Activated naive CD4-positive, alpha-beta T cell treated with anti-CD3 and anti-CD28 coated beads, Interleukin-2, amount 50 U/mL, for 24 hours (primary cell): ENCODE data around the gene ZNF107.
"Not testable (repeated sequence)": the region's sequence is repeated elsewhere in the genome, so short reads cannot be mapped to it uniquely, and the experiment has no call there.

Experiments
- H3K27ac Mint-ChIP-seq: one replicate; pipeline ENCODE4 v1.8.0; 2021; ENCODE audit warnings: mild to moderate bottlenecking, mixed read lengths
- H3K27me3 Mint-ChIP-seq: one replicate; pipeline ENCODE4 v1.8.0; 2021; ENCODE audit warnings: mixed read lengths
- H3K36me3 Mint-ChIP-seq: one replicate; pipeline ENCODE4 v1.8.0; 2021; ENCODE audit warnings: mixed read lengths
- H3K4me1 Mint-ChIP-seq: one replicate; pipeline ENCODE4 v1.8.0; 2021; ENCODE audit warnings: mixed read lengths
- H3K4me3 Mint-ChIP-seq: one replicate; pipeline ENCODE4 v1.8.0; 2021; ENCODE audit warnings: mild to moderate bottlenecking, mixed read lengths
- H3K9me3 Mint-ChIP-seq: one replicate; pipeline ENCODE4 v1.8.0; 2021; ENCODE audit warnings: mixed read lengths

Gene ZNF107

GRCh38 chr7:64667311-64667710 is 1.4 kb downstream of the ZNF107 start:
- H3K9me3 Mint-ChIP-seq = peaks cover 4% of the 10 kb centered on the region
- H3K27ac Mint-ChIP-seq = peak overlapping the region; percentile 92
- no peaks in the 10 kb centered on the region for H3K27me3 Mint-ChIP-seq
- peaks cover 29% of the 10 kb centered on the region for H3K36me3 Mint-ChIP-seq
- H3K4me1 Mint-ChIP-seq = peaks cover 64% of the 10 kb centered on the region
- H3K4me3 Mint-ChIP-seq = peak overlapping the region; percentile 96

DNA sequence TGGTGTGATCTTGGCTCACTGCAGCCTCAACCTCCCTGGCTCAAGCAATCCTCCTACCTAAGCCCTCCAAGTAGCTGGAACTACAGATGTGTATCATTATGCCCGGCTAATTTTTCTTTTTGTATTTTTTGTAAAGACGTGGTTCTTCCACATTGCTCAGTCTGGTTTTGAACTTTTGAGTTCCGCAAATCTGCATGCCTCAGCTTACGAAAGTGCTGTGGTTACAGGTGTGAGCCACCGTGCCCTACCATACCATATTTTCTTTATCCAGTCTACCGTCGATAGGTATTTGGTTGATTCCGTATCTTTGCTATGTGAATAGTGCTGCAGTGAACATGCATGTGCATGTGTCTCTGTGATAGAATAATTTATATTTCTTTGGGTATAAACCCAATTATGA is 6.5 kb downstream of the ZNF107 start:
- Mint-ChIP-seq H3K4me3 (no peak overlapping the region), H3K9me3 (peaks cover 11% of the 10 kb centered on the region), H3K27me3 (no peaks in the 10 kb centered on the region), H3K4me1 (peaks cover 75% of the 10 kb centered on the region), H3K36me3 (peaks cover 56% of the 10 kb centered on the region), H3K27ac (no peak overlapping the region)

- no peak overlapping the region for H3K4me3 Mint-ChIP-seq
- no peak overlapping the region for H3K27ac Mint-ChIP-seq
These were observed 19.2 kb downstream of the ZNF107 start for GRCh38 chr7:64685091-64685490.

DNA sequence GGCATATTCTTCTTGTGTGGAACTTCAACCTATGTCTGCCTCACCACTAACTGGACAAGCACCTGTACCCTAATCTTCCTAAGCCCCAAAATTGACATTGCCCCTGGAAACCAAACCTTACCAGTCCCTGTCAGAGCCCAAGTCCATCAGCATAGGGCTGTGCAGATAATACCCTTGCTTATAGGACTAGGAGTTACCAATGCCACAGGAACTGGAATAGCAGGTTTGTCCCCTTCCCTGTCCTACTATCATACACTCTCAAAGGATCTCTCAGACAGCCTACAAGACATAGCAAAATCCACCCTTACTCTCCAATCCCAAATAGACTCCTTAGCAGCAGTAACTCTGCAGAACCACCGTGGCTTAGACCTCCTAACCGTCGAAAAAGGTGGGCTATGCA is 19.8 kb downstream of the ZNF107 start:
- H3K27ac Mint-ChIP-seq = peak overlapping the region; percentile 36
- H3K4me1 Mint-ChIP-seq = peaks cover 41% of the 10 kb centered on the region
- peaks cover 12% of the 10 kb centered on the region for H3K36me3 Mint-ChIP-seq

More at GRCh38 chr7:64685091-64685490, 19.2 kb downstream of the ZNF107 start:
- H3K36me3 Mint-ChIP-seq = peaks cover 12% of the 10 kb centered on the region
- H3K4me1 Mint-ChIP-seq = peaks cover 41% of the 10 kb centered on the region
- no peaks in the 10 kb centered on the region for H3K27me3 Mint-ChIP-seq
- peaks cover 22% of the 10 kb centered on the region for H3K9me3 Mint-ChIP-seq

DNA sequence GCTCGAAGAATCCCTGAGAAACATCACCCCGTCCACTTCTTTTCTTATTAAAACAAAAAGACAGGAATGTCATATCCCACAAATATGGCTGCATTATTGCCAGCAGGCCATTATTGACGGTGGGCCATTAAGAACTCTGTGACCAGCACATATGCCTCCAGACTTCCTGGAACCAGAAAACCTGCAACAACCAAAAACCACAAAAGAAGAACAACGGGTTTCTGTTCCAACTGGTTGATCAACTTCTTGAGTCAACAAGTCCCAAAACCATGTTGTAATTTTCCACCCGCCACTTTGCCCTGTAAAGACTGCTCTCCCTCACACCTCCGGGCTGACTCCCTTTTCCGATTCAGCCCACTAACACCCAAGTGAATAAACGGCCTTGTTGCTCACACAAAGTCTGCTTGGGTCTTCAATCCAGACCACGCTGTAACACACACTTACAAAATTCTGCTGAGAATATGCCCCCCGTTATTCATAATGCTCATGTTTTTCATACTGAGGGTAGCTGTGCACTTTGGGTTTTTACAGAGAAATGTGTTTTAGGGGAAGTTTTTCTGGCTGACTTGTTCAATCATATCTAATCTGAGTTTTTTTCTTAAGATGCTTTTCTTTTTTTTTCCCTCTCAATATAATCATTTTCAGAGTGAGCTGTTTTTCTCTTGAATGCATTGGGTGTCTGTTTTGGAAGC is 20.7 kb downstream of the ZNF107 start:
- Mint-ChIP-seq H3K9me3 (peaks cover 22% of the 10 kb centered on the region), H3K4me3 (no peak overlapping the region), H3K4me1 (peaks cover 41% of the 10 kb centered on the region), H3K27ac (peak overlapping the region; percentile 86), H3K27me3 (no peaks in the 10 kb centered on the region), H3K36me3 (peaks cover 15% of the 10 kb centered on the region)

More for the DNA sequence above, 19.8 kb downstream of the ZNF107 start:
- no peaks in the 10 kb centered on the region for H3K27me3 Mint-ChIP-seq
- H3K4me3 Mint-ChIP-seq = peak overlapping the region; percentile 28
- H3K9me3 Mint-ChIP-seq = peaks cover 22% of the 10 kb centered on the region

DNA sequence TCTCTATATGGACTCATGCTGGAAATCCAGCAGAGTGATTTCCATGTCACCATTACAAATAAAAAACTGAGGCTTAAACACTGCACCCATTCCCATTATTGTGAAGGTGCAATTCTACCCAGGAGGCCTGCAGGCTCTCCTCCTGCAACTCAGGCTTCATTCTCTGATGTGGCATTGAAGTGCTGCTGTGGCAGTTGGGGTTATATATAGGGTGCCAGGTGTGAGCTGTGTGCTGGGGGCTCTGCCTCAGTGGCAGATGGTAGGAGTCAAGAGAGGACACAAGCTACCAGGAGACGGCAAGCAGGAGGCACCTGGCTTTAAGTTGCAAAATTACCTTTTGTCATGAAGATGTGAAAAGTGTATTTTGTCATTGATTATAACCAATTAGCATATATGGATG is 21.3 kb downstream of the ZNF107 start:
- H3K36me3 Mint-ChIP-seq = peaks cover 21% of the 10 kb centered on the region
- H3K4me3 Mint-ChIP-seq = no peak overlapping the region
- peaks cover 41% of the 10 kb centered on the region for H3K4me1 Mint-ChIP-seq
- peaks cover 22% of the 10 kb centered on the region for H3K9me3 Mint-ChIP-seq
- H3K27me3 Mint-ChIP-seq = no peaks in the 10 kb centered on the region
- H3K27ac Mint-ChIP-seq = no peak overlapping the region

GRCh38 chr7:64688988-64689387 is 23.1 kb downstream of the ZNF107 start:
- H3K27ac Mint-ChIP-seq = peak overlapping the region; percentile 68
- H3K27me3 Mint-ChIP-seq = no peaks in the 10 kb centered on the region
- peaks cover 27% of the 10 kb centered on the region for H3K36me3 Mint-ChIP-seq
- H3K4me1 Mint-ChIP-seq = peaks cover 41% of the 10 kb centered on the region
- peaks cover 22% of the 10 kb centered on the region for H3K9me3 Mint-ChIP-seq
- no peak overlapping the region for H3K4me3 Mint-ChIP-seq

DNA sequence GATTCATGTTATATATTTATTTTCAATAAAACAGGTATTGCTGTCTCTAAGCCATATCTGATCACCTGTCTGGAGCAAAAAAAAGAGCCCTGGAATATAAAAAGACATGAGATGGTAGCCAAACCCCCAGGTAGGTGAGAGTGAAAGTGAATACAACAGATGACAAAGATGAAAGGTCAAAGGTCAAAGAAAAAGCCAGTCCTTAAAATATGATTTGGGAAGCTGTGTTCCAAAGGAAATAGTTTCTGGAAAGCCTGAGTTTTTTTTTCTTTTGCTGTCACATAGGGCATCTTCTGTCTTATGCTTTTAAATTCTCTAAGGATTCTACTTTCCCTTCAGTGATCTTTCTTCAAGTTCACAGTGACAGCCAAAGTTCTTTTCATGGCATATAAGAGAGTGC is 25.9 kb downstream of the ZNF107 start:
- Mint-ChIP-seq H3K4me1 (peaks cover 15% of the 10 kb centered on the region), H3K4me3 (no peak overlapping the region), H3K27ac (no peak overlapping the region), H3K9me3 (no peaks in the 10 kb centered on the region), H3K27me3 (no peaks in the 10 kb centered on the region), H3K36me3 (peaks cover 41% of the 10 kb centered on the region)

- H3K9me3 Mint-ChIP-seq, H3K4me1 Mint-ChIP-seq, H3K4me3 Mint-ChIP-seq, H3K27ac Mint-ChIP-seq, H3K27me3 Mint-ChIP-seq: not testable (repeated sequence)
- peaks cover 41% of the 10 kb centered on the region for H3K36me3 Mint-ChIP-seq
These were observed 31.9 kb downstream of the ZNF107 start for GRCh38 chr7:64697863-64698262.

DNA sequence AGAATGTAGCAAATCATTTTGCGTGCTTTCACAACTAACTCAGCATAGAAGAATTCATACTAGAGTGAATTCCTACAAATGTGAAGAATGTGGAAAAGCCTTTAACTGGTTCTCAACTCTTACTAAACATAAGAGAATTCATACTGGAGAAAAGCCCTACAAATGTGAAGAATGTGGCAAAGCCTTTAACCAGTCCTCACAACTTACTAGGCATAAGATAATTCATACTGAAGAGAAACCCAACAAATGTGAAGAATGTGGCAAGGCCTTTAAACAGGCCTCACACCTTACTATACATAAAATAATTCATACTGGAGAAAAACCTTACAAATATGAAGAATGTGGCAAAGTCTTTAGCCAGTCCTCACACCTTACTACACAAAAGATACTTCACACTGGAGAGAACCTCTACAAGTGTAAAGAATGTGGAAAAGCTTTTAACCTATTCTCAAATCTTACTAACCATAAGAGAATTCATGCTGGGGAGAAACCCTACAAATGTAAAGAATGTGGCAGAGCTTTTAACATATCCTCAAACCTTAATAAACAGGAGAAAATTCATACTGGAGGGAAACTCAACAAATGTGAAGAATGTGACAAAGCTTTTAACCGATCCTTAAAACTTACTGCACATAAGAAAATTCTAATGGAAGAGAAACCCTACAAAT is 40.8 kb downstream of the ZNF107 start:
- H3K36me3 Mint-ChIP-seq = peaks cover 40% of the 10 kb centered on the region
- H3K4me1 Mint-ChIP-seq = no peaks in the 10 kb centered on the region
- peaks cover 5% of the 10 kb centered on the region for H3K9me3 Mint-ChIP-seq
- H3K27ac Mint-ChIP-seq = no peak overlapping the region
- H3K4me3 Mint-ChIP-seq = no peak overlapping the region
- H3K27me3 Mint-ChIP-seq = no peaks in the 10 kb centered on the region

DNA sequence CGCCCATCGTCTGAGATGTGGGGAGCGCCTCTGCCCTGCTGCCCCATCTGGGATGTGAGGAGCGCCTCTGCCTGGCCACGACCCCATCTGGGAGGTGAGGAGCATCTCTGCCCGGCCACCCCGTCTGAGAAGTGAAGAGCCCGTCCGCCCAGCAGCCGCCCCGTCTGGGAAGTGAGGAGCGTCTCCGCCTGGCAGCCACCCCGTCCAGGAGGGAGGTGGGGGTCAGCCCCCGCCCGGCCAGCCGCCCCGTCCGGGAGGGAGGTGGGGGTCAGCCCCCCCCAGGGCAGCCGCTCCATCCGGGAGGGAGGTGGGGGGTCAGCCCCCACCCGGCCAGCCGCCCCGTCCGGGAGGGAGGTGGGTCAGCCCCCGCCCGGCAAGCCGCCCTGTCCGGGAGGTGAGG is 52.0 kb downstream of the ZNF107 start:
- H3K9me3 Mint-ChIP-seq, H3K27ac Mint-ChIP-seq, H3K4me1 Mint-ChIP-seq, H3K27me3 Mint-ChIP-seq, H3K4me3 Mint-ChIP-seq, H3K36me3 Mint-ChIP-seq: not testable (repeated sequence)

DNA sequence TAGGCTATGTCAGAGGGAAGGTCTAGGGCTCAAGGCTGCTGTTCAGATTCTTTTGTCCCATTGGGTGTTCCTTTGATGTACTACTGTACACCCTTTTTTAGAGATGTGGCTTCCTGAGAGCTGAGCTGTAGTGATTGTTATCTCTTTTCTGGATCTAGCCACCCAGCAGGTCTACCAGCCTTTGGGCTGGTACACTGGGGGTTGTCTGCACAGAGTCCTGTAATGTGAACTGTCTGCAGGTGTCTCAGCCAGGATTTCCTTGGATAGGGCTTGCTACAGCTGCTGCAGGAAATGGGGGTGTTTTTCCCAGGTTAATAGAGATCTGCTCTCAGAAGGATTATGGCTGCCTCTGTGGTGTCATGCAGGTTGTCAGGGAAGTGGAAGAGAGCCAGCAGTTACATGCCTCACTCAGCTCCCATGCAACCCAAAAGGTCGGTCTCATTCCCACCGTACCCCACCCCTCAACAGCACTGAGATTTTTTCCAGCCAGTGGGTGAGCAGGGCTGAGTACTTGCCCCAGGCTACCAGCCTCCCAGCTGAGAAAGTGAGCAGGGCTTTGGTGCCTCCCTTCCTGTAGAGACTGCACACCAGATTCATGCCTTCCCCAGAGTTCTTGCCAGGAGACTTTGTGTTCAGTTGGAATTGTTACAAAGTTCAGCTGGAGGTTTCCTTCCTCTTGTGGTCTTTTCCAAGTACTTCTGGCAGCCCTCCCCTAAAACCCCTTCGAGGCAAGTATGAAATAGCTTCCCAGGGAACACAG is 63.3 kb downstream of the ZNF107 start:
- H3K9me3 Mint-ChIP-seq = peaks cover 28% of the 10 kb centered on the region
- no peak overlapping the region for H3K27ac Mint-ChIP-seq
- no peak overlapping the region for H3K4me3 Mint-ChIP-seq

GRCh38 chr7:64733550-64734240 is 67.8 kb downstream of the ZNF107 start:
- Mint-ChIP-seq H3K4me1 (no peaks in the 10 kb centered on the region), H3K4me3 (no peak overlapping the region), H3K36me3 (peaks cover under 1% of the 10 kb centered on the region), H3K27me3 (no peaks in the 10 kb centered on the region), H3K27ac (no peak overlapping the region), H3K9me3 (peaks cover 9% of the 10 kb centered on the region)

More for the DNA sequence above, 63.3 kb downstream of the ZNF107 start:
- peaks cover 1% of the 10 kb centered on the region for H3K27me3 Mint-ChIP-seq
- H3K36me3 Mint-ChIP-seq = peaks cover 9% of the 10 kb centered on the region
- no peaks in the 10 kb centered on the region for H3K4me1 Mint-ChIP-seq

DNA sequence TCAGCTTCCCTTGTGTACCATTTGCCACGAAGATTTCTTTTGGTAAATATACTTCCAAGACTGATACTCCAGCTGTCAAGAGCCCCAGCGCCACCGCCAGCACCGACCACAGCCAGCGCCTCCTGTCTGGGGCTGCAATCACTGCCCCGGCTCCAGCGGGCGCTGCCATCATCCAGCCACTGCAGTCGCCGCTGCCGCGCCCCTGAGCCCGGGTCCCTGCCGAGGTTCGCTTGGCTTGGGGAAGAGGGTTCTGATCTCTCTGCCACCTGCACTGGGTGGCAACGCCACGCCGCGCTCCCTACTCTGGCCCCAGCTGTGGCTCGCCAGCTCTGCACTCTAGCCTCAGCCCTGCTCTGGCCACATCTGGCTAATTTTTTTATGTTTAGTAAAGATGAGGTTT is 70.6 kb downstream of the ZNF107 start:
- H3K36me3 Mint-ChIP-seq = no peaks in the 10 kb centered on the region
- H3K27ac Mint-ChIP-seq = no peak overlapping the region
- no peaks in the 10 kb centered on the region for H3K27me3 Mint-ChIP-seq
- no peak overlapping the region for H3K4me3 Mint-ChIP-seq
- peaks cover 7% of the 10 kb centered on the region for H3K9me3 Mint-ChIP-seq
- no peaks in the 10 kb centered on the region for H3K4me1 Mint-ChIP-seq

- not testable (repeated sequence) for H3K36me3 Mint-ChIP-seq, H3K27ac Mint-ChIP-seq, H3K27me3 Mint-ChIP-seq, H3K4me3 Mint-ChIP-seq, H3K4me1 Mint-ChIP-seq
- H3K9me3 Mint-ChIP-seq = peaks cover 12% of the 10 kb centered on the region
These were observed 72.5 kb downstream of the ZNF107 start for GRCh38 chr7:64738403-64738802.
